Left lung (tissue), 10 donors: ENCODE measurements around the gene TRIM56. TPM values are rescaled to one million over a fixed set of nuclear protein-coding genes. Genes with fewer than 3 reads are reported as not detected.
"Not testable (repeated sequence)": the region's sequence is repeated elsewhere in the genome, so short reads cannot be mapped to it uniquely, and the experiment has no call there.

Experiments
- ATAC-seq: fragments of 200-7000 bp; cut with Tn5 transposase; one replicate; pipeline ENCODE4 v1.9.1; 2020; ENCODE audit warnings: moderate library complexity
- DNase-seq, 4 donors: peaks; one replicate each; pipeline ENCODE4 v3.0.0-alpha.2; 2013 to 2020
- H3K27ac ChIP-seq, 2 donors: fragments of 200-600 bp; sonication (generic) in 1 of 2; one replicate each; pipeline versions ENCODE4 v1.5.0 to v1.8.0; 2020 to 2021
- H3K27me3 ChIP-seq, 2 donors: fragments of 200-600 bp; sonication (generic) in 1 of 2; one replicate each; pipeline versions ENCODE4 v1.5.0 to v1.8.0; 2020 to 2021
- H3K36me3 ChIP-seq, 2 donors: fragments of 200-600 bp; sonication (generic) in 1 of 2; one replicate each; pipeline versions ENCODE4 v1.5.0 to v1.8.0; 2020 to 2021
- H3K4me1 ChIP-seq, 2 donors: fragments of 200-600 bp; one replicate each; pipeline ENCODE4 v1.8.0; 2021
- H3K4me3 ChIP-seq, 2 donors: fragments of 200-600 bp; sonication (generic) in 1 of 2; one replicate each; pipeline versions ENCODE4 v1.5.0 to v1.8.0; 2020 to 2021; ENCODE audit warnings: mild to moderate bottlenecking in 1 of 2
- H3K9me3 ChIP-seq, 2 donors: fragments of 200-600 bp; sonication (generic) in 1 of 2; one replicate each; pipeline versions ENCODE4 v1.5.0 to v1.8.0; 2020 to 2021
- CTCF ChIP-seq, 2 donors: fragments of 200-600 bp; sonication (generic) in 1 of 2; IDR thresholded peaks; one replicate each; pipeline versions ENCODE4 v1.5.0 to v1.8.0; 2021; ENCODE audit warnings: antibody characterized with exemption in 2 of 2
- intact Hi-C, 2 donors: fragments of 100-400 bp; cut with DNase I; formaldehyde crosslinking; loops; one replicate each; pipeline versions ENCODE4 v1.11.2 to v1.14.2; 2022
- polyA plus RNA-seq, 6 donors: library from polyadenylated mRNA; unstranded; fragments of 120-200 nt; gene quantifications; one replicate each; pipeline ENCODE4 v1.2.1, GENCODE V29; 2013; ENCODE audit not compliant: insufficient read length in 6 of 6
- total RNA-seq, 2 donors: library from RNA; stranded (reverse); fragmentation: NEBNext Ultra II Directional; extraction: Animal tissue kit (Norgen Biotek cat#: 25700); gene quantifications; one replicate each; pipeline ENCODE4 v1.2.1, GENCODE V29; 2021
- donor health status: DM: no; HTN: yes; CAD: no.
- donor health status: DM: no; HTN: no; CAD: no.

Gene TRIM56
- total and polyA plus RNA-seq, 8 donors: 23.4 to 55.6 (median 26.9) TPM

GRCh38 chr7:101097561-101097960 lies 12.3 kb downstream of the TRIM56 start:
- no peaks in the 10 kb centered on the region for H3K36me3 ChIP-seq
- no peak overlapping the region for H3K4me3 ChIP-seq
- TF ChIP-seq CTCF (IDR thresholded peaks at IDR 0.05): no peak
- H3K4me1 ChIP-seq: peaks cover 10 to 53% of the 10 kb centered on the region in 2 donors
- no peak overlapping the region for H3K27ac ChIP-seq
- peak in 1 of 4 donors; percentile 18 for DNase-seq
- H3K9me3 ChIP-seq: no peaks in the 10 kb centered on the region
- H3K27me3 ChIP-seq: peaks cover 0 to 18% of the 10 kb centered on the region in 2 donors
- ATAC-seq: no peak
- intact Hi-C loops: loop anchor here in 1 of 2 donors (5.0 kb wide), 1 partner anchor 40 kb away; no protein-coding TSS in a partner anchor

- peak; percentile 93 for ATAC-seq
- Histone ChIP-seq H3K4me3 (no peak overlapping the region), H3K27me3 (peaks cover 0 to 18% of the 10 kb centered on the region in 2 donors), H3K36me3 (no peaks in the 10 kb centered on the region), H3K4me1 (peaks cover 10 to 45% of the 10 kb centered on the region in 2 donors), H3K27ac (peak overlapping the region; percentile 54 to 74), H3K9me3 (no peaks in the 10 kb centered on the region)
- intact Hi-C loops: loop anchor here in 1 of 2 donors (5.0 kb wide), 1 partner anchor 37 kb away; no protein-coding TSS in a partner anchor
- DNase-seq: peak in 3 of 4 donors; percentile 57 to 93 (median 92)
- no peak for TF ChIP-seq CTCF (IDR thresholded peaks at IDR 0.05)
These were observed 14.9 kb downstream of the TRIM56 start for GRCh38 chr7:101099969-101100781.

- peak in 1 of 4 donors; percentile 24 for DNase-seq
- H3K27ac ChIP-seq: peak overlapping the region; percentile 54 to 74
- ATAC-seq: no peak
- H3K9me3 ChIP-seq: no peaks in the 10 kb centered on the region
- peaks cover 0 to 18% of the 10 kb centered on the region in 2 donors for H3K27me3 ChIP-seq
- no peak for TF ChIP-seq CTCF (IDR thresholded peaks at IDR 0.05)
- no peak overlapping the region for H3K4me3 ChIP-seq
- intact Hi-C loops: no loop called here
- H3K4me1 ChIP-seq: peaks cover 10 to 43% of the 10 kb centered on the region in 2 donors
- H3K36me3 ChIP-seq: no peaks in the 10 kb centered on the region
These were observed 15.9 kb downstream of the TRIM56 start for GRCh38 chr7:101100858-101101847.

- H3K4me3 ChIP-seq: no peak overlapping the region
- H3K4me1 ChIP-seq: peaks cover 10 to 39% of the 10 kb centered on the region in 2 donors
- DNase-seq (no peak), ATAC-seq (no peak)
- peaks cover 0 to 18% of the 10 kb centered on the region in 2 donors for H3K27me3 ChIP-seq
- no peak for TF ChIP-seq CTCF (IDR thresholded peaks at IDR 0.05)
- no peaks in the 10 kb centered on the region for H3K9me3 ChIP-seq
- intact Hi-C loops: no loop called here
- H3K27ac ChIP-seq: no peak overlapping the region
- H3K36me3 ChIP-seq: no peaks in the 10 kb centered on the region
These were observed 16.7 kb downstream of the TRIM56 start for GRCh38 chr7:101102026-101102425.

- H3K27me3 ChIP-seq: peaks cover 0 to 18% of the 10 kb centered on the region in 2 donors
- H3K9me3 ChIP-seq, intact Hi-C loops, H3K27ac ChIP-seq, H3K36me3 ChIP-seq, H3K4me3 ChIP-seq, ATAC-seq: not testable (repeated sequence)
- peak in 1 of 4 donors; percentile 24 for DNase-seq
- H3K4me1 ChIP-seq: peaks cover 10 to 50% of the 10 kb centered on the region in 2 donors
These were observed 18.4 kb downstream of the TRIM56 start for GRCh38 chr7:101103701-101104100.
